Esophagus muscularis mucosa (tissue), 4 donors: ENCODE results near the gene PRRX1.

Experiments used
- CTCF ChIP-seq, 3 experiments: fragments of 200-600 bp in 2 of 3; fragments of 450-650 bp in 1 of 3; sonication (generic) in 2 of 3; IDR thresholded peaks; one replicate each; pipeline ENCODE4 v1.5.1; 2017 to 2019; ENCODE audit warnings: antibody characterized with exemption in 3 of 3, mild to moderate bottlenecking in 2 of 3, moderate library complexity in 1 of 3
- EP300 ChIP-seq: sonication (generic); formaldehyde crosslinking; IDR thresholded peaks from one replicate; pipeline ENCODE4 v1.6.1; 2017; ENCODE audit warnings: antibody characterized with exemption
- POLR2A ChIP-seq: fragments of 450-650 bp; IDR thresholded peaks from one replicate; pipeline ENCODE4 v1.6.1; 2017; ENCODE audit warnings: antibody characterized with exemption, moderate library complexity, mild to moderate bottlenecking, low read depth
- POLR2AphosphoS5 ChIP-seq, 2 donors: sonication (generic); formaldehyde crosslinking; IDR thresholded peaks; one replicate each; pipeline ENCODE4 v1.6.1; 2017; ENCODE audit warnings: antibody characterized with exemption in 2 of 2

- TF ChIP-seq CTCF (IDR thresholded peaks at IDR 0.05) (no peak), POLR2A (no peak), EP300 (no peak), POLR2AphosphoS5 (IDR thresholded peaks at IDR 0.05) (no peak)
Measured at GRCh38 chr1:170739803-170740202, 75.9 kb downstream of the PRRX1 start.
